Measurements from ENCODE around the gene SPTLC3. TPM values are rescaled to one million over a fixed set of nuclear protein-coding genes. Genes with fewer than 3 reads are reported as not detected.

The SPTLC3 gene
- polyA plus RNA-seq, 1 of the 3 experiments (the other 2 are of a cell fraction) = 0.02 TPM

- TF ChIP-seq, protein P1, sequence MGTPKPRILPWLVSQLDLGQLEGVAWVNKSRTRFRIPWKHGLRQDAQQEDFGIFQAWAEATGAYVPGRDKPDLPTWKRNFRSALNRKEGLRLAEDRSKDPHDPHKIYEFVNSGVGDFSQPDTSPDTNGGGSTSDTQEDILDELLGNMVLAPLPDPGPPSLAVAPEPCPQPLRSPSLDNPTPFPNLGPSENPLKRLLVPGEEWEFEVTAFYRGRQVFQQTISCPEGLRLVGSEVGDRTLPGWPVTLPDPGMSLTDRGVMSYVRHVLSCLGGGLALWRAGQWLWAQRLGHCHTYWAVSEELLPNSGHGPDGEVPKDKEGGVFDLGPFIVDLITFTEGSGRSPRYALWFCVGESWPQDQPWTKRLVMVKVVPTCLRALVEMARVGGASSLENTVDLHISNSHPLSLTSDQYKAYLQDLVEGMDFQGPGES (IDR thresholded peaks at IDR 0.05; ENCODE audit: low read depth, low read length) = no peak
- TF ChIP-seq FOSL2 (IDR thresholded peaks at IDR 0.05; ENCODE audit: borderline replicate concordance, low read depth) = no peak
- no peak for TF ChIP-seq MXI1 (IDR thresholded peaks at IDR 0.05; ENCODE audit: low read depth, low read length)
- TF ChIP-seq USF2 (IDR thresholded peaks at IDR 0.05; ENCODE audit: borderline replicate concordance, low read depth, low read length) = no peak
- TF ChIP-seq ELF1 (IDR thresholded peaks at IDR 0.05) = no peak
- no peak for TF ChIP-seq RCOR1 (IDR thresholded peaks at IDR 0.05; ENCODE audit: low read length)
- no peak for TF ChIP-seq RAD21 (IDR thresholded peaks at IDR 0.05; ENCODE audit: low read length)
- no peak for TF ChIP-seq FOXM1 (IDR thresholded peaks at IDR 0.05; ENCODE audit: low read depth)
These were observed 54.0 kb downstream of the SPTLC3 start (continued) for GRCh38 chr20:13062789-13063188.

DNA sequence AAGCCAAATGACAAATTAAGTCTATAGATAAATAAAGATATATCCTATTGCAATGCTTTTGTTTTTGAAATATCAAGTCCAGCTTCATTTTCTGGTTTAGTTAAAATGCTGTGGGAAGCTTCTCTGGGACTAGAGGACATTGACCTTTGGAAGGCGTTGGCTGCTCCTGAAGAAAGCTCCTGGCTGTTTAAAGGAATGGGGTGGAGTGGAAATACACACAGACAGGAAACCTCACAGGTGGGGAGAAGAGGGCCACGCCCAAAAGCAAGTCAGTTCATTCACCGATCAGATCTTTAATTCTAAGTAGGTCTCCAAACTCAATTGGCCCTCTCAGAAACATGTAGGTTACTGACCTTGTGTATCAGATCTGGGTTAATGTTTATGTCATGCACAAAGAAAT, 59.6 kb downstream of the SPTLC3 start:
- Histone ChIP-seq H3F3A (replicated peaks; ENCODE audit: insufficient read depth) (no peaks in the 10 kb centered on the region), H3K27me3 (ENCODE audit: insufficient read depth) (no peaks in the 10 kb centered on the region), H3K27ac (ENCODE audit: low read depth in 2 of 2, low read length in 1 of 2) (no peak overlapping the region), H3K79me2 (ENCODE audit: insufficient read depth) (no peaks in the 10 kb centered on the region), H3K4me1 (ENCODE audit: control insufficient read depth in 1 of 2, insufficient read depth in 2 of 2, low read depth in 1 of 2, low read length in 1 of 2) (no peaks in the 10 kb centered on the region), H3K9me3 (no peaks in the 10 kb centered on the region), H3K9me2 (no peaks in the 10 kb centered on the region), H3K9ac (no peak overlapping the region), H3K4me3 (ENCODE audit: low read depth in 2 of 2, low read length in 1 of 2) (no peak overlapping the region), H4K20me1 (ENCODE audit: insufficient read depth) (no peaks in the 10 kb centered on the region), H3K4me2 (no peak overlapping the region), H2AFZ (ENCODE audit: low read depth) (no peak overlapping the region), H3K36me3 (replicated peaks in 1 of 2; ENCODE audit: control insufficient read depth in 1 of 2, insufficient read depth in 2 of 2, low read length in 1 of 2) (no peaks in the 10 kb centered on the region)
- POLR2A ChIA-PET = no interaction called here
- TF ChIP-seq TCF12 (IDR thresholded peaks at IDR 0.05) (no peak), RAD21 (IDR thresholded peaks at IDR 0.05; ENCODE audit: low read length) (no peak), PBX3 (IDR thresholded peaks at IDR 0.05) (no peak), EP300 (IDR thresholded peaks at IDR 0.05; ENCODE audit: borderline replicate concordance in 1 of 2, low read depth in 1 of 2, low read length in 1 of 2) (no peak), FOXJ3 (CRISPR knock-in tag; IDR thresholded peaks at IDR 0.05) (no peak), TEAD4 (IDR thresholded peaks at IDR 0.05; ENCODE audit: borderline replicate concordance, insufficient read depth) (no peak), ELF1 (IDR thresholded peaks at IDR 0.05) (no peak), GATA2 (CRISPR knock-in tag; IDR thresholded peaks at IDR 0.05) (no peak), GABPA (IDR thresholded peaks at IDR 0.05; ENCODE audit: low read depth) (no peak)
- TF ChIP-seq, protein P1 (IDR thresholded peaks at IDR 0.05; ENCODE audit: low read depth, low read length) = no peak
- TF ChIP-seq, protein P2, sequence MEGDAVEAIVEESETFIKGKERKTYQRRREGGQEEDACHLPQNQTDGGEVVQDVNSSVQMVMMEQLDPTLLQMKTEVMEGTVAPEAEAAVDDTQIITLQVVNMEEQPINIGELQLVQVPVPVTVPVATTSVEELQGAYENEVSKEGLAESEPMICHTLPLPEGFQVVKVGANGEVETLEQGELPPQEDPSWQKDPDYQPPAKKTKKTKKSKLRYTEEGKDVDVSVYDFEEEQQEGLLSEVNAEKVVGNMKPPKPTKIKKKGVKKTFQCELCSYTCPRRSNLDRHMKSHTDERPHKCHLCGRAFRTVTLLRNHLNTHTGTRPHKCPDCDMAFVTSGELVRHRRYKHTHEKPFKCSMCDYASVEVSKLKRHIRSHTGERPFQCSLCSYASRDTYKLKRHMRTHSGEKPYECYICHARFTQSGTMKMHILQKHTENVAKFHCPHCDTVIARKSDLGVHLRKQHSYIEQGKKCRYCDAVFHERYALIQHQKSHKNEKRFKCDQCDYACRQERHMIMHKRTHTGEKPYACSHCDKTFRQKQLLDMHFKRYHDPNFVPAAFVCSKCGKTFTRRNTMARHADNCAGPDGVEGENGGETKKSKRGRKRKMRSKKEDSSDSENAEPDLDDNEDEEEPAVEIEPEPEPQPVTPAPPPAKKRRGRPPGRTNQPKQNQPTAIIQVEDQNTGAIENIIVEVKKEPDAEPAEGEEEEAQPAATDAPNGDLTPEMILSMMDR (IDR thresholded peaks at IDR 0.05) = no peak
- CTCF ChIA-PET = no interaction called here
- DNase-seq = no peak
- WGBS (ENCODE audit: low lambda C conversion rate) = 7% methylated on average over 3 of the region's 3 CpGs

Data from SK-N-SH (cell line).